A549 (cell line): ENCODE data around the gene SLIT1. TPM values are rescaled to one million over a fixed set of nuclear protein-coding genes. Genes with fewer than 3 reads are reported as not detected.

Experiments used
- ATAC-seq, 2 experiments: fragments of 200-7000 bp in 1 of 2; fragments of >200 bp in 1 of 2; cut with Nextera tagmentation in 1 of 2; cut with Tn5 transposase in 1 of 2; 3 replicates each; pipeline versions ENCODE4 v1.8.0 to v1.9.1; 2018 to 2020; ENCODE audit warnings: mild to moderate bottlenecking in 1 of 2, moderate library complexity in 1 of 2
- CTCF ChIA-PET: fragments of 300-600 bp; sonication (Branson Sonifier 250); formaldehyde crosslinking; extraction: SDS; loops from one replicate; lab custom pipeline; 2021; ENCODE audit warnings: antibody characterized with exemption, inconsistent platforms; lab: Yijun Ruan, JAX
- POLR2A ChIA-PET: fragments of 350-600 bp; formaldehyde crosslinking; extraction: SDS; loops from one replicate; lab custom pipeline; 2021; ENCODE audit warnings: antibody characterized with exemption, inconsistent platforms; lab: Yijun Ruan, JAX
- DNase-seq, 2 experiments: peaks; one replicate each; pipeline versions ENCODE4 v3.0.0 to v3.0.0-alpha.2; 2011 to 2016; ENCODE audit warnings: low read depth in 1 of 2, low spot score in 1 of 2
- FAIRE-seq: peaks from 2 replicates; lab custom pipeline; 2011; peaks lifted over from hg19 to GRCh38; lab: Jason Lieb, UNC
- H3K27ac ChIP-seq, 2 experiments: fragments of >200 bp; sonication (Bioruptor Twin); formaldehyde crosslinking; 3 replicates each; pipeline ENCODE4 v1.5.1; 2016 to 2017
- H3K4me1 ChIP-seq: fragments of >200 bp; sonication (Bioruptor Twin); formaldehyde crosslinking; 3 replicates; pipeline ENCODE4 v1.6.1; 2016
- H3K4me2 ChIP-seq: fragments of >200 bp; sonication (Bioruptor Twin); formaldehyde crosslinking; 3 replicates; pipeline ENCODE4 v1.6.1; 2016
- H3K4me3 ChIP-seq: fragments of >200 bp; sonication (Bioruptor Twin); formaldehyde crosslinking; 3 replicates; pipeline ENCODE4 v1.5.1; 2016
- H3K9me3 ChIP-seq: fragments of >200 bp; sonication (Bioruptor Twin); formaldehyde crosslinking; 3 replicates; pipeline ENCODE4 v1.6.1; 2016
- ATOH8 ChIP-seq: fragments of 250-450 bp; sonication (Bioruptor Pico); IDR thresholded peaks from 2 replicates; pipeline ENCODE4 v1.5.0; 2020; ENCODE audit warnings: low read depth, mild to moderate bottlenecking, moderate library complexity
- CHD2 ChIP-seq: fragments of 150-350 bp; IDR thresholded peaks from 2 replicates; pipeline ENCODE4 v1.6.1; 2014; ENCODE audit warnings: low read length; ENCODE audit not compliant: partially characterized antibody
- CTCF ChIP-seq: fragments of >200 bp; sonication (Bioruptor Twin); formaldehyde crosslinking; IDR thresholded peaks from 3 replicates; pipeline ENCODE4 v1.5.1; 2016
- FOSL2 ChIP-seq, 2 experiments: fragments of 450-650 bp in 1 of 2; fragments of >200 bp in 1 of 2; sonication (Bioruptor Twin) in 1 of 2; formaldehyde crosslinking; IDR thresholded peaks; 2 replicates each; pipeline versions ENCODE4 v1.5.0 to v1.6.1; 2016 to 2020; ENCODE audit warnings: mild to moderate bottlenecking in 1 of 2, moderate library complexity in 1 of 2
- HEYL ChIP-seq: fragments of 250-450 bp; sonication (Bioruptor Pico); IDR thresholded peaks from 2 replicates; pipeline ENCODE4 v1.8.0; 2021; ENCODE audit warnings: mild to moderate bottlenecking, moderate library complexity
- KDM5A ChIP-seq: fragments of 200-600 bp; sonication (generic); IDR thresholded peaks from 2 replicates; pipeline ENCODE4 v1.6.1; 2016; ENCODE audit warnings: antibody characterized with exemption, mild to moderate bottlenecking
- MAFK ChIP-seq: fragments of 450-650 bp; IDR thresholded peaks from 2 replicates; pipeline ENCODE4 v1.6.1; 2014; ENCODE audit not compliant: partially characterized antibody
- MAX ChIP-seq: IDR thresholded peaks from 2 replicates; pipeline ENCODE4 v1.6.1; 2012
- MAZ ChIP-seq: fragments of 150-350 bp; IDR thresholded peaks from 2 replicates; pipeline ENCODE4 v1.6.1; 2014; ENCODE audit warnings: antibody characterized with exemption, low read depth, low read length, borderline replicate concordance
- NFE2L2 ChIP-seq: fragments of 150-350 bp; conservative IDR thresholded peaks from 2 replicates; pipeline ENCODE4 v1.6.1; 2014; ENCODE audit warnings: low read length
- NPAS2 ChIP-seq: fragments of 250-450 bp; sonication (Bioruptor Pico); IDR thresholded peaks from 2 replicates; pipeline ENCODE4 v1.8.0; 2022; ENCODE audit warnings: mild to moderate bottlenecking, moderate library complexity, borderline replicate concordance
- NR3C1 ChIP-seq: fragments of >200 bp; sonication (Bioruptor Twin); formaldehyde crosslinking; IDR thresholded peaks from 3 replicates; pipeline ENCODE4 v1.6.1; 2017
- PBX3 ChIP-seq: IDR thresholded peaks from 2 replicates; pipeline ENCODE4 v1.6.1; 2012
- PHF8 ChIP-seq: fragments of 200-600 bp; sonication (generic); IDR thresholded peaks from 2 replicates; pipeline ENCODE4 v1.6.1; 2016; ENCODE audit warnings: low read depth, mild to moderate bottlenecking, antibody characterized with exemption, moderate library complexity, borderline replicate concordance
- RAD21 ChIP-seq, 2 experiments: fragments of >200 bp in 1 of 2; sonication (Bioruptor Twin) in 1 of 2; formaldehyde crosslinking in 1 of 2; IDR thresholded peaks in 1 of 2; conservative IDR thresholded peaks in 1 of 2; 2 replicates in 1 of 2; 3 replicates in 1 of 2; pipeline ENCODE4 v1.6.1; 2012 to 2018; ENCODE audit warnings: inconsistent platforms in 1 of 2
- REST ChIP-seq: fragments of 200-600 bp; sonication (generic); IDR thresholded peaks from 2 replicates; pipeline ENCODE4 v1.6.1; 2016; ENCODE audit warnings: antibody characterized with exemption, mild to moderate bottlenecking, moderate library complexity
- RNF2 ChIP-seq: fragments of 200-600 bp; sonication (generic); IDR thresholded peaks from 2 replicates; pipeline ENCODE4 v1.6.1; 2016; ENCODE audit warnings: low read depth, mild to moderate bottlenecking, antibody characterized with exemption, moderate library complexity, borderline replicate concordance
- TFCP2L1 ChIP-seq: fragments of 250-450 bp; sonication (Bioruptor Pico); IDR thresholded peaks from 2 replicates; pipeline ENCODE4 v1.5.0; 2021; ENCODE audit warnings: mild to moderate bottlenecking
- USF2 ChIP-seq: fragments of 450-650 bp; IDR thresholded peaks from 2 replicates; pipeline ENCODE4 v1.6.1; 2014; ENCODE audit warnings: antibody characterized with exemption
- ZSCAN20 ChIP-seq: fragments of 250-450 bp; sonication (Bioruptor Pico); IDR thresholded peaks from 2 replicates; pipeline ENCODE4 v1.8.0; 2022; ENCODE audit warnings: mild to moderate bottlenecking, moderate library complexity
- WGBS: methylation state at CpG from one replicate; pipeline ENCODE4 v1.1.6; 2017; ENCODE audit errors: missing lambda C conversion rate; 5-methylcytosine and 5-hydroxymethylcytosine counted together
- polyA plus RNA-seq, 4 experiments: library from polyadenylated mRNA; depleted of rRNA in 3 of 4; stranded (reverse); fragments of >200 nt; fragmentation: RNase III in 1 of 4; extraction: RNeasy Plus Mini Kit Qiagen cat#74134 plus additional on column Dnase treatment in 1 of 4; gene quantifications; 2 replicates in 3 of 4; 3 replicates in 1 of 4; pipeline ENCODE4 v1.2.3, GENCODE V29; 2011 to 2017

SLIT1 gene
- polyA plus RNA-seq, 2 of the 4 experiments (the other 2 are of a cell fraction) = 0.05 to 0.09 TPM

- no peak for DNase-seq
- TF ChIP-seq KDM5A = no peak
- TF ChIP-seq MAX = no peak
- no peak for TF ChIP-seq CTCF
- TF ChIP-seq PHF8 = no peak
- TF ChIP-seq NFE2L2 = no peak
- TF ChIP-seq RAD21 (conservative IDR thresholded peaks at IDR 0.05 in 1 of 2, IDR thresholded peaks at IDR 0.05 in 1 of 2) = no peak
- TF ChIP-seq MAFK = no peak
- TF ChIP-seq HEYL (CRISPR knock-in tag) = no peak
- TF ChIP-seq FOSL2 (IDR thresholded peaks at IDR 0.05) = no peak
- TF ChIP-seq FOSL2 (CRISPR knock-in tag; IDR thresholded peaks at IDR 0.05) = no peak
- no peak for TF ChIP-seq RNF2
- no peak for TF ChIP-seq PBX3
- TF ChIP-seq ATOH8 (CRISPR knock-in tag) = no peak
- no peak for TF ChIP-seq TFCP2L1 (CRISPR knock-in tag)
- no peak for TF ChIP-seq ZSCAN20
- no peak for TF ChIP-seq MAZ
- TF ChIP-seq REST = no peak
- no peak for TF ChIP-seq NR3C1
- no peak for TF ChIP-seq CHD2
- TF ChIP-seq USF2 = no peak
- no peak for TF ChIP-seq NPAS2 (CRISPR knock-in tag)
- TF ChIP-seq, all 56 proteins: peak for 0
- POLR2A ChIA-PET = no interaction called here
- no peaks in the 10 kb centered on the region for H3K9me3 ChIP-seq
- H3K27ac ChIP-seq = no peak overlapping the region
- 74% methylated on average over 15 of the region's 15 CpGs for WGBS
- no peak overlapping the region for H3K4me2 ChIP-seq
- CTCF ChIA-PET = interaction anchor here (0.8 to 32.0 kb wide), 4 partner anchors 18 to 141 kb away, joined by 3 to 779 read pairs (median 14); no protein-coding TSS in a partner anchor
- no peak overlapping the region for H3K4me3 ChIP-seq
- FAIRE-seq (no peak), ATAC-seq (peak; percentile 17 to 34; a peak in 2 of 6 replicates)
- H3K4me1 ChIP-seq = no peaks in the 10 kb centered on the region
Measured at GRCh38 chr10:97215619-97216260, 30.0 kb upstream of the SLIT1 start.
